Measurements from ENCODE around the gene RTBDN. TPM values are rescaled to one million over a fixed set of nuclear protein-coding genes. Genes with fewer than 3 reads are reported as not detected.

Gene RTBDN
- total RNA-seq, 4 donors from 2014 or later: not detected

GRCh38 chr19:12865746-12866415 lies 31.5 kb upstream of the RTBDN start:
- intact Hi-C loops (cut with DNase I; ENCODE audit: low total_unique reads): no loop called here
- ATAC-seq: no peak
- Histone ChIP-seq H3K9me3 (no peaks in the 10 kb centered on the region), H3K27me3 (peaks cover 7 to 9% (median 9%) of the 10 kb centered on the region in 3 donors), H3K4me1 (peaks cover 0 to 6% of the 10 kb centered on the region in 2 donors), H3K36me3 (no peaks in the 10 kb centered on the region), H3K27ac (no peak overlapping the region), H3K4me3 (no peak overlapping the region)
- TF ChIP-seq POLR2A (IDR thresholded peaks at IDR 0.05) (no peak), CTCF (IDR thresholded peaks at IDR 0.05 in 4 of 5, conservative IDR thresholded peaks at IDR 0.05 in 1 of 5) (no peak)
- in situ Hi-C loops (cut with MboI; ENCODE audit: low sequenced_read_pairs in 4 of 4): no loop called here
- DNase-seq: no peak

GRCh38 chr19:12864721-12865715 lies 30.6 kb upstream of the RTBDN start:
- Histone ChIP-seq H3K36me3 (no peaks in the 10 kb centered on the region), H3K27ac (no peak overlapping the region), H3K4me1 (peaks cover 0 to 6% of the 10 kb centered on the region in 2 donors), H3K4me3 (no peak overlapping the region), H3K9me3 (no peaks in the 10 kb centered on the region), H3K27me3 (peaks cover 7 to 9% (median 9%) of the 10 kb centered on the region in 3 donors)
- no peak for TF ChIP-seq CTCF (IDR thresholded peaks at IDR 0.05 in 4 of 5, conservative IDR thresholded peaks at IDR 0.05 in 1 of 5)
- TF ChIP-seq POLR2A (IDR thresholded peaks at IDR 0.05): no peak
- ATAC-seq (no peak), DNase-seq (no peak)
- in situ Hi-C loops (cut with MboI; ENCODE audit: low sequenced_read_pairs in 4 of 4): no loop called here
- intact Hi-C loops (cut with DNase I; ENCODE audit: low total_unique reads): no loop called here

- peaks cover 0 to 6% of the 10 kb centered on the region in 2 donors for H3K4me1 ChIP-seq
- TF ChIP-seq POLR2A (IDR thresholded peaks at IDR 0.05) (no peak), CTCF (IDR thresholded peaks at IDR 0.05 in 4 of 5, conservative IDR thresholded peaks at IDR 0.05 in 1 of 5) (no peak)
- no peaks in the 10 kb centered on the region for H3K36me3 ChIP-seq
- H3K27me3 ChIP-seq: peaks cover 7 to 9% (median 9%) of the 10 kb centered on the region in 3 donors
- no peak overlapping the region for H3K27ac ChIP-seq
- in situ Hi-C loops (cut with MboI; ENCODE audit: low sequenced_read_pairs in 4 of 4) (no loop called here), intact Hi-C loops (cut with DNase I; ENCODE audit: low total_unique reads) (no loop called here)
- H3K9me3 ChIP-seq: no peaks in the 10 kb centered on the region
- H3K4me3 ChIP-seq: no peak overlapping the region
- ATAC-seq (no peak), DNase-seq (no peak)
Measured at GRCh38 chr19:12864143-12864542, 29.8 kb upstream of the RTBDN start.

- intact Hi-C loops (cut with DNase I; ENCODE audit: low total_unique reads) (no loop called here), in situ Hi-C loops (cut with MboI; ENCODE audit: low sequenced_read_pairs in 4 of 4) (no loop called here)
- H3K36me3 ChIP-seq: no peaks in the 10 kb centered on the region
- TF ChIP-seq CTCF (IDR thresholded peaks at IDR 0.05 in 4 of 5, conservative IDR thresholded peaks at IDR 0.05 in 1 of 5) (no peak), POLR2A (IDR thresholded peaks at IDR 0.05) (no peak)
- H3K4me3 ChIP-seq: no peak overlapping the region
- H3K27me3 ChIP-seq: peaks cover 0 to 2% (median 0%) of the 10 kb centered on the region in 3 donors
- no peak overlapping the region for H3K27ac ChIP-seq
- H3K9me3 ChIP-seq: no peaks in the 10 kb centered on the region
- ATAC-seq: no peak
- DNase-seq: no peak
- H3K4me1 ChIP-seq: no peaks in the 10 kb centered on the region
Measured at GRCh38 chr19:12859546-12859945, 25.2 kb upstream of the RTBDN start.

Measured in gastrocnemius medialis (tissue), 4 donors.